NOMO-1 treated with dmso at 0.1 percent for 144 hours (cell line): Measurements from ENCODE around the gene IL10.
A peak's percentile ranks its signal among the peaks of the same experiment; 100 is the strongest.

Experiments
- DNase-seq: peaks from one replicate; lab custom pipeline; 2025; ENCODE audit not compliant: unreplicated experiment; lab: John Stamatoyannopoulos, UW

The IL10 gene

GRCh38 chr1:206772243-206772937, at the start of gene IL10:
IL10 (minus strand) TSS chr1:206772494; CDS start chr1:206772435, 59 bp downstream.
- peak; percentile 45 for DNase-seq

- DNase-seq = no peak
Measured at GRCh38 chr1:206821493-206821892, 49.2 kb upstream of the IL10 start.

DNA sequence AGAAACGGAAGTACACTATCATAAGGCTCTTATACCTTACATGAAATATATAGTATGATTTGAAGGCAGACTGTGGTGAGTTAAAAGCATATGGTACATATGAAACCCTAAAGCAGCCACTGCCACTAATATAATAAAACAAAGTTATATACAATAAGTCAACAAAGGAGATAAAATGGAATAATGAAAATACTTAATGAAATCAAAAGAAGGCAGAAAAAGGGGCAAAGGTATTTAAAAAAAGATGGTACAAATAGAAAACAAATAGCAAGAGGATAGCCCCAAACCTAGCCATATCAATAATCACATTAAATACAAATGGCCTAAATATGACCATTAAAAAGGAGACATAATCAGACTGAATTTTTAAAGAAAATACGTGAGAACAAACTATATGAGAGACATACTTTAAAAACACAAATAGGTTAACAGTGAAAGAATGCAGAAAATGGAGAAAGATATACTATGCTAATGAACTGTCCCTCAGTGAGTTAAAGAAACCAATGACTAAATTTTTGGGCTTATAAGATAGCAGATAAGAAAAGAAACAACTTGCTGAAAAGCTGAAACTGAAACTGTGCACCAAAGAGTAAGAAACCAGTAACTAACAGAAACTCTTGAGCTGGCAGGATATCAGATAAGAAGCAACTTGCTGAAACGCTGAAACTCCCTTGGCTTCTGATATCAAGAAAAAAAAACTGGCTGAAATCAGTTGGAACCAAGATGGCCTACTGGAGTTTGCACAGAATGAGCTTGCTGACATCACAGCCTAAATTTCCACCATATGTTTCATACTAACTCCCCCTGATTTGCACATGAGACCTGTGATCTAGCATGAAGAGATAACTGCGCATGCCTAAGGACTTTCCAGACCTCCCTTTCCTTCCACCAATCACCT, 44.3 kb upstream of the IL10 start:
- DNase-seq = no peak

- DNase-seq = no peak
Measured at GRCh38 chr1:206814716-206815341, 42.5 kb upstream of the IL10 start.

DNA sequence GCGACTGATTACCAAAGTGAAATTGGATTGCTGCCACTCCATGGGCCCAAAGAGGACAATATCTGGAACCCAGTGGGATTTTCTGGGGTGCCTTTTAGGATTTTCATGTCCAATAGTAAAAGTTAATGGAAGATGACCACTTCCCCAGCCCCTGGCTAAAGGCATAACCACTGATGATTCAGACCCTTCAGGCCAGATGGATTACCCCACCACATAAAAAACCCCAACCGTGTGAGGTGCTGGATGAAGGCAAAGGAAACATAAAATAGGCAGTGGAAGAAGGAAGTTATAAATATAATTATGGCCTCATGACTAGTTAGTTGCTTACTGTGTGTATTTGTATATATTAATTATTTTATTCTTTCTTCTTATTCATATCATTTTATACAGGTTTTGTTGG, 40.2 kb upstream of the IL10 start:
- no peak for DNase-seq

DNA sequence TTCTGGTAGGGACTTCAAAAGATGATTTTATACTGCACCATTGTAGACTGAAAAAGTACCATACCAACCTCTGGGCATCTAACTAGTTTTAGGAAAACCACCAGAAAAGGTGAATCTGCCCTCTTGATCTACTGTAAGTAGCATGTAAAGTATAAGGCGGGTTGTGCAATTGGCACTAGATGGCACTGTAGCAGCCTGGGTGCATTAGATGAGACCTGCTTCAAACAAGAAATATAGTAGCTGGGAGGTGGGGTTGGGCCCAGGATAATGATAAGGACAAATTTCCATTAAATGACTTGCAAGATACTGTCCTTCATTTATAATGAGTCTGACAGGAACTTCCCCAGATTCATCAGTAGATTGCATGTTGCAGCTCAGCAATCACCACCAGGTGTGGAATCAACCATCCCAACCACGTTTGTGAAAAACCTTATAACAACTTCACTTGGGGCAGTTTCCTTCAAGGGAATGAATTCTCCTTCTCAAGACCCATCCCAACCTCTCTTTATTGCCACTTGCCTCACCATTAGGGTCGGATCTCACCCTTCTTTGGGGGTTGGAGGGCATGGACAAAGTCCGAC, 37.3 kb upstream of the IL10 start:
- DNase-seq = peak; percentile 13

DNA sequence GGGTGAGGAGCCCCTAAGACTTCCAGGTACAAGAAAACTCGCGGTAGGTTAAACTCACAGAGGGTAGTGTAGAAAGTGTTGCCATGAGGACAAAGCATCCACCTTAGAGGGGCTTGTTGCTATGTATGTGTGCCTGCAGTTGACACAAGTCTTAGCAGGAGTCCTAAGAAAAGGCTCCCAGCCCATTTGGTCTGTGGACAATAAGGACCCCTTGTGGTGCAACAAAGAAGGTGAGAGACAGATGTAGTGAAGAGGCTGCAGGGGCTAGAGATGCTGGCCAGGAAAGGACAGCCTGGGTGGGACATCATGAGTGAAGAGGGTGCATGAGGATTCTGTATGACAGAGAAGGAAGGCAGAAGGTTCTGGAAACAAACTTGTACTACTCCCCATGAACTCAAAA, 36.3 kb upstream of the IL10 start:
- DNase-seq = peak; percentile 64

DNA sequence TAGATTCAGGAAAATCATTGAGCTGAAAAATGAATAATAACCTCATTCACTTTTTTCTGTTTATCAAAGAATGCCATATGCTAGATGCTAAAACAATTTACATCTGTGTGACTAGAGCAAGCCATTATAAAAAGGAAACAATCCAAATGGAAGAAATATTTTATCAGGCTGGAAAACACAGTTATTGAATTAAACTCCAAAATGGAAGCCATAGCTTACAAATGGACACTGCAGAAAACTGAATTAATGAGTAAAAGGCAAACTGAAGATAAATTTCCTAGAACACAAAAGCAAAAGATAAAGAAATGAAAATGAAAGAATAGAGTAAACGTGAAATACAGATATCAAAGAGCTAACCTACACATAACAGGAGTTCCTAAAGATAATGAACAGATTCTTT, 33.1 kb upstream of the IL10 start:
- no peak for DNase-seq

DNA sequence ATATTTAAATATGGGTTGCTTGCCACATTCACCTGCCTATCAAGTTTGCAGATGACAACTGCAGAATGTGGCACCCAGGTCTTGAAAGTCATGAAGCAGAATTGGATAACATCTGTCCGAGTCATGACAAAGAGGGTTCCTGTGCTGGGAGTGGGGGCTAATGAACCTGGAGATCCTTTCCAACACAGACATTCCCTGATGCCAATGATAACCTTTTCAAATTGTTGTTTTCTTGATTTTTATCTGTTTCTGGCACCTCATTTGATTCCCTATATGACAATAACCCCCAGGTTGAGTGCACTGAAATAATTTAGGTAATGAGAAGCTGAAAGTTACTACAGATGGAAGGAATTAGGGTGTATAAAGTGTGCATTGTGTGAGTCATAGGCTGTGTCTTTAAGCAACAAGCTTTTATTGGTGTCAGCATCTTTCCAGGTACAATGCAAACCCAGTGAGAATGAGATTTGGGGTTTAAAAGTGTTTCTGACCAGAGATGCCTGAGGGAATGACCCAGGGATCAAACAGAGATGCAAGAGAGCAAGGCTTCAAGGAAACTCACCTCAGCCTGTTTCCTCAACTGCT, 32.0 kb upstream of the IL10 start:
- no peak for DNase-seq

- DNase-seq = no peak
Measured at GRCh38 chr1:206803221-206803730, 31.0 kb upstream of the IL10 start.

GRCh38 chr1:206802401-206802800, 30.1 kb upstream of the IL10 start:
- DNase-seq = no peak

DNA sequence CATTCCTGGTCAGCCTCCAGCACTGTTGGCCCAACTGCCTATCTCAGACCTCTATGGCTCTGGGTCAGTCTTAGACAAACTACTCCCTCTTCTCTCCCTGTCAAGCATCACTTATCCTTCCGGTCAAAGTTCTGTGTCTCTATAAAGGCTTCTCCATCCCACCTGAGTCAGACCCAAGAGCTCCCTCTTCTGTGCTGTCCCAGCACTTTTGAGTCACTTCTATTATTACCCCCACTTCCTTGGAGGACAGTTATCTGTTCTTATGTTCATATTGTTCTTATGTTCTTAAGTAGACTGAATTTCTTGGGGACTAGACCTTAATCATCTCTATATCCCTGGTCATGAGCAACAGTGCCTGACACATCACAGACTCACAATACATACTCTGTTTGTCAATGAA, 29.2 kb upstream of the IL10 start:
- DNase-seq = no peak

- DNase-seq = no peak
Measured at GRCh38 chr1:206800891-206801290, 28.6 kb upstream of the IL10 start.

DNA sequence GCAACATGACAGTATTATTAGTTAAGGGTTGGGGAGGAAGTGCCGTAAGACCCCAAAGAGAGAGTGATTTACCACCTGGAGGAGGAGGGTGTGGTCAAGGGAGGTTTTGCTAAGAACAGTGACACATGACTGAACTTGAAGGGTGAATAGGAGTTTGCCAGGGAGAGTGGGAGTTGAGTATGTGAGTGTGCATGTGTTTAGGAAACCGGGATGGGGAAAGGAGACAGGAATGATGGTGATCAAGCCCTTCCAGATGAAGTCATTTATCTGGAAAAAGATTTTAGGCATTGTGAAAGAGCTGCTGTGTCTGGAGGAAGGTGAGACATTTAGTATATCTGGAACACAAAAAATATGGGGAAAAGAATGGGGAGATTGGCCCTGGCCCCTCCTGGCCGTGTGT, 28.1 kb upstream of the IL10 start:
- no peak for DNase-seq

- DNase-seq = no peak
Measured at GRCh38 chr1:206799311-206799710, 27.0 kb upstream of the IL10 start.

DNA sequence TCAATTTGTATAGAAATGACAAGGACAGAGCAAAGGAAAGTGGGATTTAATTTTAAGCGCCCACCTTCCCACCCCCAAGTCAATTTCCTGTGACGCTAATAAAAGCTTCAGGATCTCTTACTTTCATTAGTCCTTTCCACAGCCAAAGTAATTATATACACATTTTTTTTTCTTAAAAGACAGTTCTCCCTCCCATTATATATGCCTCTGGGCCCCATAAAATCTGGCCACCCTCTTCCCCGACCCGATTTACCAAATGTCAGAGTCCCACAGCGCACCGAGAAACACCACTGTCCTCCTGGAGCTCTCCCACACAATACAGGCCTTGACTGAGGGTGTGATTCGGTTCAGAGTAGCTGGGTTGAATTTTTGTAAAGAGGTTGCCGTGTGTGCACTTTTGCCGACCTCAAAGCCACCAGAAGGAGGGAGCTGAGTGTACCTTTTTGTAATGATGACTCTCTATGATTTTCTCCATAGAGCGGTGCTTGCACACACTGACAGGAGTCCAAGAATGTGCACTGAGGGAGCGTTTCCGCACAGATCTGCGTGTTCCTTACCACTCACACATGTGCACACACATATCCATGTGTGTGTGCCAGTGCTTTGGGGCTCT, 26.2 kb upstream of the IL10 start:
- no peak for DNase-seq

DNA sequence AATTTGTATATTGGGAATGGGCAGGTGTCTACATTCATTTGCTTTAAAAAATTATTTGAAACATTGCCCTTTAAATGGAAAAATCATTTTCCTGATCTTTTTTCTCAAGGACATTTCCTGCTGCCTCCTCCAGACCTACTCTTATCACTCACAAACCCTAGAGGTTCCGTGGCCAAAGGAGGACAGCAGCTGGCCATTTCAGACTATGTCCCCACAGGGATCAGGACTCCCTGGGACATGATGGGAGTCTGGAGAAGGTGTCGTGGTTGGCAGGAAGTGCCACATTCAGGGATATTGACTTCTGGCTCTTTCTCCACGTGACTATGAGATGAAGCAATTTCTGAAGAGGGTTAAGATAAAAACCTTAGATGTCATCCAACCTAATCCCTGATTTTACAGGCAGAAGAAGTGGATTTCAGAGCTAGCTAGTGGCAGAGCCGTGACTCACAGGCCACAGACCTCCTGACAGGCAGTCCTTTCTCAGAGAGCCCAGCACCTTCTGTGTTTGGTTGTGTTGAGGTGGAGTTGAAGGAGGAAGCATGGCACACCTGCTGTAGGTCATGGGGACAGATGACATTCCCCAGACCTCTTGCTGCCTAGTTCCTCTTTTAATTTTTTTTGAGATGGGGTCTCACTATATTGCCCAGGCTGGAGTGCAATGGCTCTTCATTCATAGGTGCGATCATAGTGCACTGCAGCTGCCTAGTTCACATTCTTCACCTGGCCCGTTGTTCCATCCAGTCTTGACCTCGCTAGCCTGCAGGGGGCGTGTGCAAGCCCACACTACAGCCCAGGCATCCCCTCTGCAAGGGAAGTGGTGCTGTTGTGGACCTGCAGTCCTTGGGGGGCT, 25.5 kb upstream of the IL10 start:
- DNase-seq = no peak

- no peak for DNase-seq
Measured at GRCh38 chr1:206796981-206797402, 24.7 kb upstream of the IL10 start.

GRCh38 chr1:206796116-206796515, 23.8 kb upstream of the IL10 start:
- DNase-seq = no peak
